ENCODE measurements around the gene ALG12.

The ALG12 gene

GRCh38 chr22:49929211-49929979 lies 11.2 kb upstream of the ALG12 start:
- H3K36me3 ChIP-seq (ENCODE audit: control insufficient read depth, insufficient read depth, low read length): no peaks in the 10 kb centered on the region
- peaks cover 12% of the 10 kb centered on the region for H3K27me3 ChIP-seq (ENCODE audit: control insufficient read depth, insufficient read depth, low read length)
- no peak overlapping the region for H3K4me3 ChIP-seq (ENCODE audit: low read depth, low read length)
- no peaks in the 10 kb centered on the region for H3K9me3 ChIP-seq (ENCODE audit: control insufficient read depth, insufficient read depth, low read length)
- H3K9ac ChIP-seq (ENCODE audit: low read depth, low read length): no peak overlapping the region
- peaks cover 2% of the 10 kb centered on the region for H3K4me1 ChIP-seq (ENCODE audit: control insufficient read depth, insufficient read depth, low read length)

- Histone ChIP-seq H3K9me3 (ENCODE audit: control insufficient read depth, insufficient read depth, low read length) (no peaks in the 10 kb centered on the region), H3K27me3 (ENCODE audit: control insufficient read depth, insufficient read depth, low read length) (peaks cover 12% of the 10 kb centered on the region), H3K9ac (ENCODE audit: low read depth, low read length) (no peak overlapping the region), H3K4me1 (ENCODE audit: control insufficient read depth, insufficient read depth, low read length) (peaks cover 2% of the 10 kb centered on the region), H3K36me3 (ENCODE audit: control insufficient read depth, insufficient read depth, low read length) (peaks cover 3% of the 10 kb centered on the region), H3K4me3 (ENCODE audit: low read depth, low read length) (no peak overlapping the region)
These were observed 10.4 kb upstream of the ALG12 start for GRCh38 chr22:49928555-49929210.

GRCh38 chr22:49928185-49928495 lies 9.9 kb upstream of the ALG12 start:
- Histone ChIP-seq H3K4me3 (ENCODE audit: low read depth, low read length) (no peak overlapping the region), H3K36me3 (ENCODE audit: control insufficient read depth, insufficient read depth, low read length) (peaks cover 3% of the 10 kb centered on the region), H3K9me3 (ENCODE audit: control insufficient read depth, insufficient read depth, low read length) (no peaks in the 10 kb centered on the region), H3K27me3 (ENCODE audit: control insufficient read depth, insufficient read depth, low read length) (peaks cover 12% of the 10 kb centered on the region), H3K4me1 (ENCODE audit: control insufficient read depth, insufficient read depth, low read length) (peaks cover 2% of the 10 kb centered on the region), H3K9ac (ENCODE audit: low read depth, low read length) (no peak overlapping the region)

GRCh38 chr22:49927483-49928184 lies 9.4 kb upstream of the ALG12 start:
- H3K4me1 ChIP-seq (ENCODE audit: control insufficient read depth, insufficient read depth, low read length): peaks cover 2% of the 10 kb centered on the region
- H3K4me3 ChIP-seq (ENCODE audit: low read depth, low read length): no peak overlapping the region
- H3K9me3 ChIP-seq (ENCODE audit: control insufficient read depth, insufficient read depth, low read length): no peaks in the 10 kb centered on the region
- peaks cover 3% of the 10 kb centered on the region for H3K36me3 ChIP-seq (ENCODE audit: control insufficient read depth, insufficient read depth, low read length)
- H3K9ac ChIP-seq (ENCODE audit: low read depth, low read length): no peak overlapping the region
- H3K27me3 ChIP-seq (ENCODE audit: control insufficient read depth, insufficient read depth, low read length): peaks cover 12% of the 10 kb centered on the region

- H3K9me3 ChIP-seq (ENCODE audit: control insufficient read depth, insufficient read depth, low read length): no peaks in the 10 kb centered on the region
- H3K27me3 ChIP-seq (ENCODE audit: control insufficient read depth, insufficient read depth, low read length): peaks cover 12% of the 10 kb centered on the region
- peaks cover 3% of the 10 kb centered on the region for H3K36me3 ChIP-seq (ENCODE audit: control insufficient read depth, insufficient read depth, low read length)
- H3K9ac ChIP-seq (ENCODE audit: low read depth, low read length): no peak overlapping the region
- no peak overlapping the region for H3K4me3 ChIP-seq (ENCODE audit: low read depth, low read length)
- H3K4me1 ChIP-seq (ENCODE audit: control insufficient read depth, insufficient read depth, low read length): peaks cover 2% of the 10 kb centered on the region
These were observed 8.7 kb upstream of the ALG12 start for GRCh38 chr22:49926916-49927315.

GRCh38 chr22:49925525-49926128 lies 7.4 kb upstream of the ALG12 start:
- Histone ChIP-seq H3K4me1 (ENCODE audit: control insufficient read depth, insufficient read depth, low read length) (peaks cover 2% of the 10 kb centered on the region), H3K9me3 (ENCODE audit: control insufficient read depth, insufficient read depth, low read length) (no peaks in the 10 kb centered on the region), H3K4me3 (ENCODE audit: low read depth, low read length) (no peak overlapping the region), H3K27me3 (ENCODE audit: control insufficient read depth, insufficient read depth, low read length) (peaks cover 10% of the 10 kb centered on the region), H3K36me3 (ENCODE audit: control insufficient read depth, insufficient read depth, low read length) (peaks cover 6% of the 10 kb centered on the region), H3K9ac (ENCODE audit: low read depth, low read length) (no peak overlapping the region)

- Histone ChIP-seq H3K9ac (ENCODE audit: low read depth, low read length) (no peak overlapping the region), H3K4me1 (ENCODE audit: control insufficient read depth, insufficient read depth, low read length) (no peaks in the 10 kb centered on the region), H3K4me3 (ENCODE audit: low read depth, low read length) (no peak overlapping the region), H3K36me3 (ENCODE audit: control insufficient read depth, insufficient read depth, low read length) (peaks cover 10% of the 10 kb centered on the region), H3K27me3 (ENCODE audit: control insufficient read depth, insufficient read depth, low read length) (no peaks in the 10 kb centered on the region), H3K9me3 (ENCODE audit: control insufficient read depth, insufficient read depth, low read length) (no peaks in the 10 kb centered on the region)
These were observed 6.0 kb upstream of the ALG12 start for GRCh38 chr22:49924113-49924833.

GRCh38 chr22:49923445-49923844 lies 5.2 kb upstream of the ALG12 start:
- H3K36me3 ChIP-seq (ENCODE audit: control insufficient read depth, insufficient read depth, low read length): peaks cover 10% of the 10 kb centered on the region
- H3K27me3 ChIP-seq (ENCODE audit: control insufficient read depth, insufficient read depth, low read length): no peaks in the 10 kb centered on the region
- no peak overlapping the region for H3K9ac ChIP-seq (ENCODE audit: low read depth, low read length)
- no peaks in the 10 kb centered on the region for H3K4me1 ChIP-seq (ENCODE audit: control insufficient read depth, insufficient read depth, low read length)
- H3K9me3 ChIP-seq (ENCODE audit: control insufficient read depth, insufficient read depth, low read length): no peaks in the 10 kb centered on the region
- H3K4me3 ChIP-seq (ENCODE audit: low read depth, low read length): no peak overlapping the region

- Histone ChIP-seq H3K36me3 (ENCODE audit: control insufficient read depth, insufficient read depth, low read length) (peaks cover 10% of the 10 kb centered on the region), H3K4me3 (ENCODE audit: low read depth, low read length) (no peak overlapping the region), H3K9ac (ENCODE audit: low read depth, low read length) (no peak overlapping the region), H3K27me3 (ENCODE audit: control insufficient read depth, insufficient read depth, low read length) (no peaks in the 10 kb centered on the region), H3K4me1 (ENCODE audit: control insufficient read depth, insufficient read depth, low read length) (no peaks in the 10 kb centered on the region), H3K9me3 (ENCODE audit: control insufficient read depth, insufficient read depth, low read length) (no peaks in the 10 kb centered on the region)
These were observed 4.7 kb upstream of the ALG12 start for GRCh38 chr22:49922926-49923325.

GRCh38 chr22:49922484-49922883 lies 4.2 kb upstream of the ALG12 start:
- Histone ChIP-seq H3K4me1 (ENCODE audit: control insufficient read depth, insufficient read depth, low read length) (no peaks in the 10 kb centered on the region), H3K36me3 (ENCODE audit: control insufficient read depth, insufficient read depth, low read length) (peaks cover 10% of the 10 kb centered on the region), H3K4me3 (ENCODE audit: low read depth, low read length) (no peak overlapping the region), H3K27me3 (ENCODE audit: control insufficient read depth, insufficient read depth, low read length) (no peaks in the 10 kb centered on the region), H3K9me3 (ENCODE audit: control insufficient read depth, insufficient read depth, low read length) (no peaks in the 10 kb centered on the region), H3K9ac (ENCODE audit: low read depth, low read length) (no peak overlapping the region)

- no peak overlapping the region for H3K9ac ChIP-seq (ENCODE audit: low read depth, low read length)
- H3K4me3 ChIP-seq (ENCODE audit: low read depth, low read length): no peak overlapping the region
- H3K27me3 ChIP-seq (ENCODE audit: control insufficient read depth, insufficient read depth, low read length): no peaks in the 10 kb centered on the region
- peaks cover 10% of the 10 kb centered on the region for H3K36me3 ChIP-seq (ENCODE audit: control insufficient read depth, insufficient read depth, low read length)
- no peaks in the 10 kb centered on the region for H3K4me1 ChIP-seq (ENCODE audit: control insufficient read depth, insufficient read depth, low read length)
- no peaks in the 10 kb centered on the region for H3K9me3 ChIP-seq (ENCODE audit: control insufficient read depth, insufficient read depth, low read length)
These were observed 3.5 kb upstream of the ALG12 start for GRCh38 chr22:49921508-49922278.

Measured in iPS-15b (cell line).